Measurements from ENCODE around the gene PTPRH.

- TF ChIP-seq CTCF (IDR thresholded peaks at IDR 0.05) (no peak), POLR2A (IDR thresholded peaks at IDR 0.05) (no peak)
Measured at GRCh38 chr19:55240713-55241020, 31.4 kb upstream of the PTPRH start.
